ENCODE results near the gene HDAC10. TPM values are rescaled to one million over a fixed set of nuclear protein-coding genes. Genes with fewer than 3 reads are reported as not detected.

HDAC10 gene
- total RNA-seq, 4 donors from 2014 or later, result 1.2 to 40.5 (median 20.6) TPM

GRCh38 chr22:50293441-50294318 is 42.6 kb upstream of the HDAC10 start:
- Histone ChIP-seq H3K4me3 (peak overlapping the region; percentile 8 to 11), H3K9me3 (no peaks in the 10 kb centered on the region), H3K27ac (peak overlapping the region; percentile 78 to 79), H3K4me1 (peaks cover 12 to 51% of the 10 kb centered on the region in 2 donors), H3K27me3 (no peaks in the 10 kb centered on the region), H3K36me3 (no peaks in the 10 kb centered on the region)
- intact Hi-C loops (cut with DNase I; ENCODE audit: low total_unique reads), result no loop called here
- peak in 1 of 2 donors; percentile 67 for DNase-seq
- TF ChIP-seq POLR2A (IDR thresholded peaks at IDR 0.05), result peak in 1 of 2 donors; percentile 17
- no peak for TF ChIP-seq CTCF (IDR thresholded peaks at IDR 0.05)

- Histone ChIP-seq H3K27ac (peak overlapping the region; percentile 78 to 79), H3K27me3 (no peaks in the 10 kb centered on the region), H3K36me3 (no peaks in the 10 kb centered on the region), H3K4me3 (peak overlapping the region; percentile 8 to 11), H3K4me1 (peaks cover 12 to 49% of the 10 kb centered on the region in 2 donors), H3K9me3 (no peaks in the 10 kb centered on the region)
- TF ChIP-seq CTCF (IDR thresholded peaks at IDR 0.05) (no peak), POLR2A (IDR thresholded peaks at IDR 0.05) (no peak)
- intact Hi-C loops (cut with DNase I; ENCODE audit: low total_unique reads), result no loop called here
- DNase-seq, result no peak
These were observed 41.8 kb upstream of the HDAC10 start for GRCh38 chr22:50292643-50293440.

- Histone ChIP-seq H3K4me3 (no peak overlapping the region), H3K27ac (no peak overlapping the region), H3K4me1 (peaks cover 12 to 35% of the 10 kb centered on the region in 2 donors), H3K9me3 (no peaks in the 10 kb centered on the region), H3K36me3 (no peaks in the 10 kb centered on the region), H3K27me3 (no peaks in the 10 kb centered on the region)
- intact Hi-C loops (cut with DNase I; ENCODE audit: low total_unique reads), result no loop called here
- DNase-seq, result no peak
- no peak for TF ChIP-seq POLR2A (IDR thresholded peaks at IDR 0.05)
- TF ChIP-seq CTCF (IDR thresholded peaks at IDR 0.05), result no peak
These were observed 39.0 kb upstream of the HDAC10 start for GRCh38 chr22:50289942-50290630.

- H3K4me1 ChIP-seq, result peaks cover 9 to 29% of the 10 kb centered on the region in 2 donors
- H3K36me3 ChIP-seq, result no peaks in the 10 kb centered on the region
- intact Hi-C loops (cut with DNase I; ENCODE audit: low total_unique reads), result no loop called here
These were observed 38.3 kb upstream of the HDAC10 start for GRCh38 chr22:50289151-50289941.

More at GRCh38 chr22:50289151-50289941, 38.3 kb upstream of the HDAC10 start:
- H3K27ac ChIP-seq, result no peak overlapping the region
- no peak overlapping the region for H3K4me3 ChIP-seq
- DNase-seq, result no peak
- H3K9me3 ChIP-seq, result no peaks in the 10 kb centered on the region
- no peaks in the 10 kb centered on the region for H3K27me3 ChIP-seq
- no peak for TF ChIP-seq POLR2A (IDR thresholded peaks at IDR 0.05)
- TF ChIP-seq CTCF (IDR thresholded peaks at IDR 0.05), result no peak
